Measurements from ENCODE around the gene AGBL4. TPM values are rescaled to one million over a fixed set of nuclear protein-coding genes. Genes with fewer than 3 reads are reported as not detected.

AGBL4 gene
- polyA plus RNA-seq, 3 donors = 0.05 TPM; not detected in 2

DNA sequence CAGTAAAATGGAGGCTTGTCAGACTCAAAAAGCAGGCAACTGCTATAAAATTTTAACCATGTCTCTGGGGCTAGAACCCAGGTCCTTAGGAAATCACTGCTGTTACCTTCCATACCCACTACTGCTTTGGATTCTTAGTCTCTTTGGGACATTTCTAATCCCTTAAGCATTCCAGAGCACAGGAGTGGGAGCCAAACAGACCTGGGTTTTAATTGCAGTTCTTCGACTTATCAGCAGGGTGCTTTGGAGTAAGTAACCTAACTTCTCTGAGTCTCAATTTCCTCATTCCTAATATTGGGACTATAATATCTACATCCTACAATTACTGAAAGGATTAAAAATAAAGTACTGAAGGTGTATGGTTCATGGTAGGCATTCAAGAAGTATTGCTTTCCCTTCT, 1086.0 kb downstream of the AGBL4 start:
- no peaks in the 10 kb centered on the region for H4K20me1 ChIP-seq (ENCODE audit: insufficient read depth, low read length)
- TF ChIP-seq, protein P1, sequence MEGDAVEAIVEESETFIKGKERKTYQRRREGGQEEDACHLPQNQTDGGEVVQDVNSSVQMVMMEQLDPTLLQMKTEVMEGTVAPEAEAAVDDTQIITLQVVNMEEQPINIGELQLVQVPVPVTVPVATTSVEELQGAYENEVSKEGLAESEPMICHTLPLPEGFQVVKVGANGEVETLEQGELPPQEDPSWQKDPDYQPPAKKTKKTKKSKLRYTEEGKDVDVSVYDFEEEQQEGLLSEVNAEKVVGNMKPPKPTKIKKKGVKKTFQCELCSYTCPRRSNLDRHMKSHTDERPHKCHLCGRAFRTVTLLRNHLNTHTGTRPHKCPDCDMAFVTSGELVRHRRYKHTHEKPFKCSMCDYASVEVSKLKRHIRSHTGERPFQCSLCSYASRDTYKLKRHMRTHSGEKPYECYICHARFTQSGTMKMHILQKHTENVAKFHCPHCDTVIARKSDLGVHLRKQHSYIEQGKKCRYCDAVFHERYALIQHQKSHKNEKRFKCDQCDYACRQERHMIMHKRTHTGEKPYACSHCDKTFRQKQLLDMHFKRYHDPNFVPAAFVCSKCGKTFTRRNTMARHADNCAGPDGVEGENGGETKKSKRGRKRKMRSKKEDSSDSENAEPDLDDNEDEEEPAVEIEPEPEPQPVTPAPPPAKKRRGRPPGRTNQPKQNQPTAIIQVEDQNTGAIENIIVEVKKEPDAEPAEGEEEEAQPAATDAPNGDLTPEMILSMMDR (IDR thresholded peaks at IDR 0.05) = no peak
- no peak for DNase-seq
- H3K27ac ChIP-seq (ENCODE audit: low read depth in 1 of 2, low read length in 2 of 2) = no peak overlapping the region
- no peaks in the 10 kb centered on the region for H3K4me1 ChIP-seq (ENCODE audit: control insufficient read depth in 1 of 2, insufficient read depth in 2 of 2, low read length in 2 of 2)
- intact Hi-C loops (cut with micrococcal nuclease) = no loop called here
- H3K36me3 Mint-ChIP-seq = no peaks in the 10 kb centered on the region
- no peak overlapping the region for H2AFZ ChIP-seq (ENCODE audit: insufficient read depth, low read depth, low read length, poor library complexity, severe bottlenecking)
- no peaks in the 10 kb centered on the region for H3K27me3 ChIP-seq (ENCODE audit: control insufficient read depth in 2 of 2, insufficient read depth in 2 of 2, low read length in 2 of 2)
- H3K27ac Mint-ChIP-seq = no peak overlapping the region
- H3K36me3 ChIP-seq (replicated peaks in 1 of 2; ENCODE audit: control insufficient read depth in 1 of 2, insufficient read depth in 2 of 2, low read length in 2 of 2) = no peaks in the 10 kb centered on the region
- no peak overlapping the region for H3K9ac ChIP-seq (ENCODE audit: insufficient read depth, low read length, poor library complexity, severe bottlenecking)
- no peaks in the 10 kb centered on the region for H3K9me3 ChIP-seq (replicated peaks in 1 of 2; ENCODE audit: control insufficient read depth in 1 of 2, insufficient read depth in 1 of 2, low read length in 2 of 2)
- no peaks in the 10 kb centered on the region for H3K79me2 ChIP-seq (ENCODE audit: insufficient read depth, low read length)
- no peak overlapping the region for H3K4me3 ChIP-seq (replicated peaks in 1 of 3; ENCODE audit: low read depth in 2 of 3, low read length in 3 of 3)
- H3K4me1 Mint-ChIP-seq = no peaks in the 10 kb centered on the region
- no peak overlapping the region for H3K4me3 Mint-ChIP-seq
- WGBS (ENCODE audit: insufficient coverage) = no CpG with 5 or more reads among the region's 1 CpG
- H3K4me2 ChIP-seq (replicated peaks; ENCODE audit: extremely low read depth, low read length, poor library complexity, severe bottlenecking) = no peak overlapping the region
- peaks cover 0 to 8% (median 7%) of the 10 kb centered on the region in 3 donors for H3K27me3 Mint-ChIP-seq (ENCODE audit: low read depth in 3 of 3)
- peaks cover 0 to 2% (median 1%) of the 10 kb centered on the region in 7 donors for H3K9me3 Mint-ChIP-seq

DNA sequence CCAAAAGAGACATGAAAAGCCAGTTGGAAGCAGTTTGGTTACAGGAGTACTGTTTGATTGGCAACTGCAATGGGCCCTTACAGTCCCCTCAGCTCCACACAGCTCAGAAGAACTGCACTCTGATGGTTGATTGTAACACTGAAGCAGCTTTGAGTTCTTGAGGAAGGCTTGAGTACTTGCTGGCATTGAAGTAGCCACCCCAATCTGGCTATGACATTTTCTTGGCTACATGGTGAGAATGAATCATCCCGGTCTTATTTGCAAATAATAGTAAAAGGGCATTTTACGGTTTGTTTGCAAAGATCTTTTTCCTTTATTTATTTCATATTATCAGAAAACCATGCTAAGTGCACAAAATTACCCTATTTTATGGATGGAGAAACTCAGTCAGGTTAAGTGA, 1087.3 kb downstream of the AGBL4 start:
- no CpG with 5 or more reads among the region's 2 CpGs for WGBS (ENCODE audit: insufficient coverage)

More for the DNA sequence above, 1087.3 kb downstream of the AGBL4 start:
- Histone ChIP-seq H4K20me1 (ENCODE audit: insufficient read depth, low read length) (no peaks in the 10 kb centered on the region), H3K4me2 (replicated peaks; ENCODE audit: extremely low read depth, low read length, poor library complexity, severe bottlenecking) (no peak overlapping the region), H3K4me1 (ENCODE audit: control insufficient read depth in 1 of 2, insufficient read depth in 2 of 2, low read length in 2 of 2) (no peaks in the 10 kb centered on the region), H3K9ac (ENCODE audit: insufficient read depth, low read length, poor library complexity, severe bottlenecking) (no peak overlapping the region), H3K4me3 (replicated peaks in 1 of 3; ENCODE audit: low read depth in 2 of 3, low read length in 3 of 3) (no peak overlapping the region), H3K27me3 (ENCODE audit: control insufficient read depth in 2 of 2, insufficient read depth in 2 of 2, low read length in 2 of 2) (no peaks in the 10 kb centered on the region), H3K27ac (ENCODE audit: low read depth in 1 of 2, low read length in 2 of 2) (no peak overlapping the region), H2AFZ (ENCODE audit: insufficient read depth, low read depth, low read length, poor library complexity, severe bottlenecking) (no peak overlapping the region), H3K9me3 (replicated peaks in 1 of 2; ENCODE audit: control insufficient read depth in 1 of 2, insufficient read depth in 1 of 2, low read length in 2 of 2) (no peaks in the 10 kb centered on the region), H3K79me2 (ENCODE audit: insufficient read depth, low read length) (no peaks in the 10 kb centered on the region), H3K36me3 (replicated peaks in 1 of 2; ENCODE audit: control insufficient read depth in 1 of 2, insufficient read depth in 2 of 2, low read length in 2 of 2) (no peaks in the 10 kb centered on the region)
- H3K27ac Mint-ChIP-seq = no peak overlapping the region
- intact Hi-C loops (cut with micrococcal nuclease) = no loop called here
- peaks cover 0 to 5% (median 1%) of the 10 kb centered on the region in 7 donors for H3K9me3 Mint-ChIP-seq
- DNase-seq = no peak
- H3K4me3 Mint-ChIP-seq = no peak overlapping the region
- H3K36me3 Mint-ChIP-seq = no peaks in the 10 kb centered on the region
- no peaks in the 10 kb centered on the region for H3K4me1 Mint-ChIP-seq
- TF ChIP-seq, protein P1 (IDR thresholded peaks at IDR 0.05) = no peak
- peaks cover 0 to 8% (median 8%) of the 10 kb centered on the region in 3 donors for H3K27me3 Mint-ChIP-seq (ENCODE audit: low read depth in 3 of 3)
